ENCODE data around the gene PKD2. TPM values are rescaled to one million over a fixed set of nuclear protein-coding genes. Genes with fewer than 3 reads are reported as not detected.

Gene PKD2
- total and polyA plus RNA-seq, 2 of the 13 experiments (the other 11 are each of a cell fraction or from before 2014, with no cell fraction given): 5.6 to 9.1 TPM

- TF ChIP-seq ZSCAN5A (CRISPR knock-in tag; IDR thresholded peaks at IDR 0.05; ENCODE audit: borderline replicate concordance) (no peak; the same call in 1 of the 2 replicates), HBP1 (CRISPR knock-in tag; IDR thresholded peaks at IDR 0.05; ENCODE audit: low read depth) (no peak), PCBP1 (IDR thresholded peaks at IDR 0.05; ENCODE audit: borderline replicate concordance, low read depth, low read length) (no peak), ZNF580 (CRISPR knock-in tag; IDR thresholded peaks at IDR 0.05; ENCODE audit: borderline replicate concordance, low read depth) (no peak), ZFX (CRISPR knock-in tag; IDR thresholded peaks at IDR 0.05; ENCODE audit: low read depth) (peak; percentile 34; the same call in 1 of the 2 replicates), SOX6 (IDR thresholded peaks at IDR 0.05) (no peak), SOX6 (CRISPR knock-in tag; IDR thresholded peaks at IDR 0.05) (peak; percentile 98), MYNN (CRISPR knock-in tag; IDR thresholded peaks at IDR 0.05; ENCODE audit: low read depth) (no peak), ZNF33B (CRISPR knock-in tag; IDR thresholded peaks at IDR 0.05) (no peak), SRSF9 (IDR thresholded peaks at IDR 0.05; ENCODE audit: borderline replicate concordance, insufficient read depth, low read depth, low read length, poor library complexity, severe bottlenecking) (no peak), FOXK1 (CRISPR knock-in tag; IDR thresholded peaks at IDR 0.05; ENCODE audit: borderline replicate concordance, low read depth) (peak; percentile 65; the same call in 1 of the 2 replicates), MED8 (CRISPR knock-in tag; IDR thresholded peaks at IDR 0.05; ENCODE audit: insufficient replicate concordance) (peak; percentile 56), GATAD1 (CRISPR knock-in tag; IDR thresholded peaks at IDR 0.05) (peak; percentile 38; the same call in 1 of the 2 replicates), ZNF576 (CRISPR knock-in tag; IDR thresholded peaks at IDR 0.05) (no peak), E2F1 (CRISPR knock-in tag; IDR thresholded peaks at IDR 0.05) (no peak), ZNF747 (CRISPR knock-in tag; IDR thresholded peaks at IDR 0.05; ENCODE audit: borderline replicate concordance) (peak; percentile 21; the same call in 1 of the 2 replicates), TBX3 (IDR thresholded peaks at IDR 0.05; ENCODE audit: borderline replicate concordance) (peak; percentile 70; the same call in 1 of the 2 replicates), FOXM1 (CRISPR knock-in tag; IDR thresholded peaks at IDR 0.05) (no peak), ZFP91 (CRISPR knock-in tag; IDR thresholded peaks at IDR 0.05; ENCODE audit: borderline replicate concordance) (no peak), NFYB (CRISPR knock-in tag; IDR thresholded peaks at IDR 0.05) (no peak), BRD4 (CRISPR knock-in tag; IDR thresholded peaks at IDR 0.05) (no peak)
Measured at GRCh38 chr4:88109123-88109881, 101.9 kb downstream of the PKD2 start (continued).

Measured in HepG2 (cell line).